Measurements from ENCODE around the gene IPMK. TPM values are rescaled to one million over a fixed set of nuclear protein-coding genes. Genes with fewer than 3 reads are reported as not detected.

IPMK gene
- total RNA-seq = 1 to 10 TPM; 4.5 to 8.1 TPM
- polyA plus RNA-seq = 1 to 10 TPM in 1 of 2 donors, under 1 TPM in 1; 0.87 to 2.9 TPM
- long read RNA-seq, donor 1, partial matches to known transcripts = 0 of 3 reads
- long read RNA-seq, donor 1, other reads (novel, unspliced or antisense) = 3 of 3 reads
- long read RNA-seq, donor 2, full-length matches to known transcripts = 2 of 10 reads
- long read RNA-seq, donor 2, partial matches to known transcripts = 1 of 10 reads
- long read RNA-seq, donor 2, other reads (novel, unspliced or antisense) = 7 of 10 reads

GRCh38 chr10:58267713-58268453 lies at the start of gene IPMK:
TSS of gene IPMK (minus strand) at chr10:58267894. CDS start at chr10:58267611, 283 bp downstream.
- ATAC-seq (ENCODE audit: low FRiP score) (peak; percentile 92), DNase-seq (peak; percentile 97 to 98)
- Histone ChIP-seq H3K4me1 (ENCODE audit: control insufficient read depth in 1 of 2, insufficient read depth in 2 of 2, low read length in 2 of 2) (no peaks in the 10 kb centered on the region), H3K4me3 (ENCODE audit: low read length in 2 of 2) (peak within 1 kb of the TSS; percentile 70 to 71), H3K27ac (ENCODE audit: low read depth in 1 of 2, low read length in 2 of 2) (peak within 1 kb of the TSS; percentile 32 to 96), H3K36me3 (ENCODE audit: control insufficient read depth in 1 of 2, insufficient read depth in 2 of 2, low read length in 1 of 2) (no peaks in the 10 kb centered on the region), H3K27me3 (ENCODE audit: control insufficient read depth in 1 of 2, insufficient read depth in 2 of 2, low read length in 1 of 2) (no peaks in the 10 kb centered on the region), H3K9me3 (ENCODE audit: control insufficient read depth, low read length) (no peaks in the 10 kb centered on the region)
- intact Hi-C loops (cut with DNase I) = loop anchor here in 1 of 2 donors (2.0 kb wide), 1 partner anchor 67 kb away; the partner anchor contains the start of gene UBE2D1
- WGBS, 2 donors = 0 to 1% methylated on average over 61 to 76 of the region's 76 CpGs

- intact Hi-C loops (cut with DNase I) = no loop called here
Observed at GRCh38 chr10:58316874-58317273, 49.2 kb upstream of the IPMK start.

GRCh38 chr10:58311026-58311425 lies 43.3 kb upstream of the IPMK start:
- Histone ChIP-seq H3K27ac (ENCODE audit: low read depth in 1 of 2, low read length in 2 of 2) (no peak overlapping the region), H3K4me3 (ENCODE audit: low read length in 2 of 2) (no peak overlapping the region), H3K27me3 (ENCODE audit: control insufficient read depth in 1 of 2, insufficient read depth in 2 of 2, low read length in 1 of 2) (no peaks in the 10 kb centered on the region), H3K4me1 (ENCODE audit: control insufficient read depth in 1 of 2, insufficient read depth in 2 of 2, low read length in 2 of 2) (no peaks in the 10 kb centered on the region), H3K9me3 (ENCODE audit: control insufficient read depth, low read length) (no peaks in the 10 kb centered on the region), H3K36me3 (ENCODE audit: control insufficient read depth in 1 of 2, insufficient read depth in 2 of 2, low read length in 1 of 2) (no peaks in the 10 kb centered on the region)
- ATAC-seq (ENCODE audit: low FRiP score) (no peak), DNase-seq (no peak)
- intact Hi-C loops (cut with DNase I) = no loop called here

More at GRCh38 chr10:58316874-58317273, 49.2 kb upstream of the IPMK start:
- H3K4me1 ChIP-seq (ENCODE audit: control insufficient read depth in 1 of 2, insufficient read depth in 2 of 2, low read length in 2 of 2) = no peaks in the 10 kb centered on the region
- no peaks in the 10 kb centered on the region for H3K27me3 ChIP-seq (ENCODE audit: control insufficient read depth in 1 of 2, insufficient read depth in 2 of 2, low read length in 1 of 2)
- DNase-seq (no peak), ATAC-seq (ENCODE audit: low FRiP score) (no peak)
- H3K4me3 ChIP-seq (ENCODE audit: low read length in 2 of 2) = no peak overlapping the region
- no peak overlapping the region for H3K27ac ChIP-seq (ENCODE audit: low read depth in 1 of 2, low read length in 2 of 2)
- no peaks in the 10 kb centered on the region for H3K36me3 ChIP-seq (ENCODE audit: control insufficient read depth in 1 of 2, insufficient read depth in 2 of 2, low read length in 1 of 2)
- H3K9me3 ChIP-seq (ENCODE audit: control insufficient read depth, low read length) = no peaks in the 10 kb centered on the region

GRCh38 chr10:58307676-58308075 lies 40.0 kb upstream of the IPMK start:
- Histone ChIP-seq H3K4me3 (ENCODE audit: low read length in 2 of 2) (no peak overlapping the region), H3K27ac (ENCODE audit: low read depth in 1 of 2, low read length in 2 of 2) (no peak overlapping the region), H3K27me3 (ENCODE audit: control insufficient read depth in 1 of 2, insufficient read depth in 2 of 2, low read length in 1 of 2) (no peaks in the 10 kb centered on the region), H3K9me3 (ENCODE audit: control insufficient read depth, low read length) (no peaks in the 10 kb centered on the region), H3K4me1 (ENCODE audit: control insufficient read depth in 1 of 2, insufficient read depth in 2 of 2, low read length in 2 of 2) (no peaks in the 10 kb centered on the region), H3K36me3 (ENCODE audit: control insufficient read depth in 1 of 2, insufficient read depth in 2 of 2, low read length in 1 of 2) (no peaks in the 10 kb centered on the region)
- intact Hi-C loops (cut with DNase I) = no loop called here
- DNase-seq (no peak), ATAC-seq (ENCODE audit: low FRiP score) (no peak)
- WGBS, 2 donors = 88 to 90% methylated on average over 3 of the region's 3 CpGs

- intact Hi-C loops (cut with DNase I) = no loop called here
- no peaks in the 10 kb centered on the region for H3K27me3 ChIP-seq (ENCODE audit: control insufficient read depth in 1 of 2, insufficient read depth in 2 of 2, low read length in 1 of 2)
- DNase-seq (no peak), ATAC-seq (ENCODE audit: low FRiP score) (no peak)
- WGBS, 2 donors = 9 to 17% methylated on average over 4 of the region's 4 CpGs
- H3K27ac ChIP-seq (ENCODE audit: low read depth in 1 of 2, low read length in 2 of 2) = no peak overlapping the region
- no peaks in the 10 kb centered on the region for H3K9me3 ChIP-seq (ENCODE audit: control insufficient read depth, low read length)
- no peaks in the 10 kb centered on the region for H3K36me3 ChIP-seq (ENCODE audit: control insufficient read depth in 1 of 2, insufficient read depth in 2 of 2, low read length in 1 of 2)
- H3K4me1 ChIP-seq (ENCODE audit: control insufficient read depth in 1 of 2, insufficient read depth in 2 of 2, low read length in 2 of 2) = no peaks in the 10 kb centered on the region
- H3K4me3 ChIP-seq (ENCODE audit: low read length in 2 of 2) = no peak overlapping the region
Observed at GRCh38 chr10:58305821-58306220, 38.1 kb upstream of the IPMK start.

- ATAC-seq (ENCODE audit: low FRiP score) = no peak
- intact Hi-C loops (cut with DNase I) = no loop called here
Observed at GRCh38 chr10:58304099-58304633, 36.5 kb upstream of the IPMK start.

GRCh38 chr10:58302254-58302653 lies 34.6 kb upstream of the IPMK start:
- ATAC-seq (ENCODE audit: low FRiP score) (no peak), DNase-seq (no peak)
- H3K36me3 ChIP-seq (ENCODE audit: control insufficient read depth in 1 of 2, insufficient read depth in 2 of 2, low read length in 1 of 2) = no peaks in the 10 kb centered on the region
- intact Hi-C loops (cut with DNase I) = no loop called here
- no peaks in the 10 kb centered on the region for H3K9me3 ChIP-seq (ENCODE audit: control insufficient read depth, low read length)
- H3K4me1 ChIP-seq (ENCODE audit: control insufficient read depth in 1 of 2, insufficient read depth in 2 of 2, low read length in 2 of 2) = no peaks in the 10 kb centered on the region
- no peak overlapping the region for H3K27ac ChIP-seq (ENCODE audit: low read depth in 1 of 2, low read length in 2 of 2)
- 59 to 65% methylated on average over 2 of the region's 2 CpGs for WGBS, 2 donors
- no peak overlapping the region for H3K4me3 ChIP-seq (ENCODE audit: low read length in 2 of 2)
- H3K27me3 ChIP-seq (ENCODE audit: control insufficient read depth in 1 of 2, insufficient read depth in 2 of 2, low read length in 1 of 2) = no peaks in the 10 kb centered on the region

More at GRCh38 chr10:58304099-58304633, 36.5 kb upstream of the IPMK start:
- no peak overlapping the region for H3K4me3 ChIP-seq (ENCODE audit: low read length in 2 of 2)
- no peaks in the 10 kb centered on the region for H3K4me1 ChIP-seq (ENCODE audit: control insufficient read depth in 1 of 2, insufficient read depth in 2 of 2, low read length in 2 of 2)
- H3K36me3 ChIP-seq (ENCODE audit: control insufficient read depth in 1 of 2, insufficient read depth in 2 of 2, low read length in 1 of 2) = no peaks in the 10 kb centered on the region
- no peaks in the 10 kb centered on the region for H3K27me3 ChIP-seq (ENCODE audit: control insufficient read depth in 1 of 2, insufficient read depth in 2 of 2, low read length in 1 of 2)
- H3K27ac ChIP-seq (ENCODE audit: low read depth in 1 of 2, low read length in 2 of 2) = no peak overlapping the region
- no peaks in the 10 kb centered on the region for H3K9me3 ChIP-seq (ENCODE audit: control insufficient read depth, low read length)
- 79 to 80% methylated on average over 3 of the region's 3 CpGs for WGBS, 2 donors
- DNase-seq = no peak

- ATAC-seq (ENCODE audit: low FRiP score) = no peak
- H3K27ac ChIP-seq (ENCODE audit: low read depth in 1 of 2, low read length in 2 of 2) = no peak overlapping the region
- no peaks in the 10 kb centered on the region for H3K36me3 ChIP-seq (ENCODE audit: control insufficient read depth in 1 of 2, insufficient read depth in 2 of 2, low read length in 1 of 2)
- intact Hi-C loops (cut with DNase I) = no loop called here
- H3K4me1 ChIP-seq (ENCODE audit: control insufficient read depth in 1 of 2, insufficient read depth in 2 of 2, low read length in 2 of 2) = no peaks in the 10 kb centered on the region
- H3K9me3 ChIP-seq (ENCODE audit: control insufficient read depth, low read length) = no peaks in the 10 kb centered on the region
- no peak overlapping the region for H3K4me3 ChIP-seq (ENCODE audit: low read length in 2 of 2)
- no peak for DNase-seq
- H3K27me3 ChIP-seq (ENCODE audit: control insufficient read depth in 1 of 2, insufficient read depth in 2 of 2, low read length in 1 of 2) = no peaks in the 10 kb centered on the region
Observed at GRCh38 chr10:58300676-58301075, 33.0 kb upstream of the IPMK start.

GRCh38 chr10:58299580-58299979 lies 31.9 kb upstream of the IPMK start:
- Histone ChIP-seq H3K36me3 (ENCODE audit: control insufficient read depth in 1 of 2, insufficient read depth in 2 of 2, low read length in 1 of 2) (no peaks in the 10 kb centered on the region), H3K4me3 (ENCODE audit: low read length in 2 of 2) (no peak overlapping the region), H3K27me3 (ENCODE audit: control insufficient read depth in 1 of 2, insufficient read depth in 2 of 2, low read length in 1 of 2) (no peaks in the 10 kb centered on the region), H3K27ac (ENCODE audit: low read depth in 1 of 2, low read length in 2 of 2) (no peak overlapping the region), H3K9me3 (ENCODE audit: control insufficient read depth, low read length) (no peaks in the 10 kb centered on the region), H3K4me1 (ENCODE audit: control insufficient read depth in 1 of 2, insufficient read depth in 2 of 2, low read length in 2 of 2) (no peaks in the 10 kb centered on the region)
- intact Hi-C loops (cut with DNase I) = no loop called here
- DNase-seq (peak in 1 of 2 donors; percentile 55), ATAC-seq (ENCODE audit: low FRiP score) (peak; percentile 63)
- WGBS, 2 donors = 10 to 12% methylated on average over 4 of the region's 4 CpGs

Measured in aorta (tissue), 5 donors.